ENCODE measurements around the gene CSGALNACT2.

DNA sequence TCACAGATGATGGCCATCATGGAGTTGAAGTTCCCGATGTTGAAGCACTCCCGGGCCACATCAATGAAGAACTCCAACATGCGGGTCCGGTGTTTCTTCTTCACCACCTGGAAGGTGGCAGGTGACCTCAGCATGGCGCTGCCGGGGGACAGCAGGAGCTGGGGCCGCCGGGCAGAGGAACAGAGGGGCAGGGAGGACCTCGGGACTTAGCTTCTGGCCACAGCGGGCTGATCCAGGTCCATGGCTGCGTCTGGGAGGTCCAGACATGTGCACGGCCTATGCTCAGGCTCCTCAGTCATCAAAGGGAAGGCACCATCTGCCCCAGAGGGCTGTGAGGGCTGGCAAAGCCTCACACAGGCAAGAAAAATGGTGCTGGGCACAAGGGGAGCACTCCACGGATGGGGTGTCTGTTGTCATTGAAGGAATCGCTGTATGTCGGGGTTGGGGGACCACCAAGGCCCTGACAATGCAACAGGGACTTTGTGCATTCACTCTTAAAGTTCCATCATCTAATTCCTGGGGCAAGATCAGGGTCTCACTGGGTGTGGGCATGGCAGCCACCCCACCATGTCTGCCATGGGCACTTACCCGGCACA is 60.9 kb downstream of the CSGALNACT2 start:
- TF ChIP-seq CTCF (IDR thresholded peaks at IDR 0.05) (no peak), POLR2A (IDR thresholded peaks at IDR 0.05) (no peak)

Data from adrenal gland (tissue), 5 donors.